GM12865 (cell line): Measurements from ENCODE around the gene PTK7.
A peak's percentile ranks its signal among the peaks of the same experiment; 100 is the strongest.

Experiments used
- DNase-seq: peaks from one replicate; pipeline ENCODE4 v3.0.0; 2010; ENCODE audit warnings: low read depth
- H3K4me3 ChIP-seq: 2 replicates; pipeline ENCODE4 v1.5.1; 2011; ENCODE audit warnings: mild to moderate bottlenecking, low read depth, low read length, control low read depth
- CTCF ChIP-seq: IDR thresholded peaks from 2 replicates; pipeline ENCODE4 v1.5.1; 2011; ENCODE audit warnings: low read length, control low read depth, low read depth, inconsistent platforms; ENCODE audit not compliant: insufficient read depth; ENCODE audit errors: missing control alignments

The PTK7 gene

GRCh38 chr6:43170931-43171706 lies 95.0 kb downstream of the PTK7 start, which contains the start of gene SRF:
SRF (plus strand) TSS chr6:43171269; CDS start chr6:43171657, 388 bp downstream.
- peak; percentile 73 for TF ChIP-seq CTCF
- peak within 1 kb of the TSS; percentile 91 for H3K4me3 ChIP-seq
- peak; percentile 99 for DNase-seq

- peak overlapping the region; percentile 91 for H3K4me3 ChIP-seq
- DNase-seq: no peak
- TF ChIP-seq CTCF: no peak
These were observed 95.6 kb downstream of the PTK7 start for GRCh38 chr6:43171707-43172103.

- no peak for TF ChIP-seq CTCF
- DNase-seq: peak; percentile 52
- H3K4me3 ChIP-seq: peak overlapping the region; percentile 91
These were observed 96.2 kb downstream of the PTK7 start for GRCh38 chr6:43172104-43173007.

GRCh38 chr6:43173591-43174262 lies 97.6 kb downstream of the PTK7 start:
- DNase-seq: no peak
- H3K4me3 ChIP-seq: peak overlapping the region; percentile 91
- TF ChIP-seq CTCF: no peak

GRCh38 chr6:43174263-43175112 lies 98.4 kb downstream of the PTK7 start:
- no peak for TF ChIP-seq CTCF
- H3K4me3 ChIP-seq: peak overlapping the region; percentile 91
- DNase-seq: peak; percentile 99
